Left renal cortex interstitium (tissue), 4 donors: ENCODE data around the gene ADCY3. TPM values are rescaled to one million over a fixed set of nuclear protein-coding genes. Genes with fewer than 3 reads are reported as not detected.
A peak's percentile ranks its signal among the peaks of the same experiment; 100 is the strongest.

ENCODE experiments used
- DNase-seq, 4 donors: peaks; one replicate each; pipeline ENCODE4 v3.0.0-alpha.2; 2013; ENCODE audit warnings: low read depth in 4 of 4, low spot score in 2 of 4, missing footprints in 1 of 4
- polyA plus RNA-seq, 4 donors: library from polyadenylated mRNA; unstranded; fragments of 120-200 nt; gene quantifications; one replicate each; pipeline ENCODE4 v1.2.1, GENCODE V29; 2013; ENCODE audit not compliant: insufficient read length in 4 of 4

Gene ADCY3
- polyA plus RNA-seq, 4 donors: 20.6 to 30.3 (median 23.7) TPM

GRCh38 chr2:24787532-24787931 lies 132.5 kb downstream of the ADCY3 start:
- no peak for DNase-seq

- DNase-seq: no peak
Observed at GRCh38 chr2:24785671-24786321, 134.2 kb downstream of the ADCY3 start.

- no peak for DNase-seq
Observed at GRCh38 chr2:24783641-24784040, 136.4 kb downstream of the ADCY3 start.

- no peak for DNase-seq
Observed at GRCh38 chr2:24779116-24779515, 140.9 kb downstream of the ADCY3 start.

- DNase-seq: no peak
Observed at GRCh38 chr2:24774373-24774772, 145.7 kb downstream of the ADCY3 start.

GRCh38 chr2:24771764-24772586 lies 148.1 kb downstream of the ADCY3 start:
- DNase-seq: no peak

- DNase-seq: peak in 1 of 4 donors; percentile 52
Observed at GRCh38 chr2:24771061-24771460, 149.0 kb downstream of the ADCY3 start.

Other genes with a start within 250 kb of the ADCY3 start
- 10 to 100 TPM; 31.1 to 48.4 (median 39.6) TPM for gene PTRHD1, start 126.8 kb downstream of the ADCY3 start, polyA plus RNA-seq
- 10 to 100 TPM; 16.9 to 20.4 (median 18.8) TPM for gene CENPO, start 126.8 kb downstream of the ADCY3 start, polyA plus RNA-seq
- gene DNAJC27, start 51.7 kb upstream of the ADCY3 start, polyA plus RNA-seq: 10 to 100 TPM in 1 of 4 donors, 1 to 10 TPM in 3; 7.4 to 12.1 (median 9.5) TPM
- gene EFR3B, start 121.8 kb upstream of the ADCY3 start, polyA plus RNA-seq: 1 to 10 TPM; 4.8 to 8.8 (median 7.0) TPM
- gene POMC, start 248.3 kb upstream of the ADCY3 start, polyA plus RNA-seq: 10 to 100 TPM in 1 of 4 donors, 1 to 10 TPM in 3; 5.0 to 12.5 (median 7.6) TPM